AG09319 (cell line): ENCODE results near the gene FHIT.

Source experiments
- DNase-seq: peaks from one replicate; pipeline ENCODE4 v3.0.0-alpha.2; 2010; ENCODE audit warnings: low read depth; ENCODE audit errors: extremely low read depth
- CTCF ChIP-seq: IDR thresholded peaks from 2 replicates; pipeline ENCODE4 v1.5.1; 2011; ENCODE audit warnings: low read depth, mild to moderate bottlenecking, inconsistent platforms, low read length, moderate library complexity

Gene FHIT

GRCh38 chr3:60758171-60758570, 493.1 kb downstream of the FHIT start:
- no peak for DNase-seq
- TF ChIP-seq CTCF, result no peak

DNA sequence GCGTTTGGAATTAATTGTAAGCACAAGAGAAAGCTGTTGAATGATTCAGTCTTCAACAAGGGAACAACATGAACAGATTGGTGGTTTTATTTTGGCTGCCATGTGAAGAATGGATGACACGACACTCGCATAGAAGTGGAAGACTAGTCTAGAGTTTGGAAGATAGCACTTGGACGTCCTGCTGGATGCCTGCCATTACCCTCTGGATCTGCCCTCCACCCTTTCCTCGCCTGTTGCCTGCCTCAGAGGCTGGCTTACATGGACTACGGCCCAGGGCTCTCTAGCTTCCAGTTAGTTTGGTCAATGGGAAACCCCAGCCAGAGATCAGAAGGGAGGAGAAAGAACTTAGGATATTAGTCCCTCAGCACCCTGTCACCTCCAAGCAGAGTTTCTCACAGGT, 493.5 kb downstream of the FHIT start:
- TF ChIP-seq CTCF, result no peak

GRCh38 chr3:60756241-60757030, 494.8 kb downstream of the FHIT start:
- no peak for DNase-seq
- no peak for TF ChIP-seq CTCF

More for the DNA sequence above, 493.5 kb downstream of the FHIT start:
- DNase-seq, result no peak

DNA sequence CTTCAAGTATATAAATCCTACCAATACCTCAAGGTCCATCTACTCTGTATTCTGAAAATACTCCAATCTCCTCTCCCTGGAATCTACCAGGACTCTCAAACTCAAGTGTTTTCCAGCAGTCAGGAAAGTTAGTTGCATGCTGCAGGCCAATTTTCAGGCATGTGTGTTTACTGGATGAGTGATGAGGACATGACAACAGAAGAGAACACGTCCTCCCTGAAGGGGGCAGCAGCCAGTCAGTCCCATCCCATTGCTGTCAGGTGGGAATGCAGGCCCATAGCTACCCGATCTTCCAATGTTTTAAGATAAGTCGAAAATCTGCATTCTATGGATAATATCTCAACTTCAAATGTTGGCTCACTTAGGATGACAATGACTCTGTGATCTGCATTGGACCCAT, 496.2 kb downstream of the FHIT start:
- DNase-seq, result no peak
- TF ChIP-seq CTCF, result no peak

- no peak for TF ChIP-seq CTCF
- DNase-seq, result no peak
Measured at GRCh38 chr3:60754617-60755016, 496.6 kb downstream of the FHIT start.

DNA sequence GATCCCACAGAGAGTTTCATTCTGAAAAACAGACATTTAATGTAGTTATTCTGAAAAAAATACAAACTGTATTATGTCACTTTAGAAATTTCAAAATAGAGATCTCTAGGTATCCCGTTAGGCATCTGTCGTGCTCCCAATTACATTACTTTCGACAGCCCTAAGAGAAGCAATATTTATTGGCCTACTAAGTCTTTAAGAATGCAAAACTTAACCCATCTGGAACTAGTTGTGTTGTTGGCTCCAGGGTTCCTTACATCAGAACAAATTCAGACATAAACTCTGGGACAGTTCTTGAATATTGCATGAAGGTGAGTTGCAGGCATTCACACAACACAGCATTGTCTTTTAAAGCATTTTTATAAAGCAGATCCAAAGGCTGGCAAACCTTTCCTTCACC, 498.4 kb downstream of the FHIT start:
- peak; percentile 30 for DNase-seq
- no peak for TF ChIP-seq CTCF

GRCh38 chr3:60746695-60747416, 504.4 kb downstream of the FHIT start:
- DNase-seq, result no peak
- TF ChIP-seq CTCF, result no peak
